K562 (cell line): ENCODE results near the gene ATP5PB. TPM values are rescaled to one million over a fixed set of nuclear protein-coding genes. Genes with fewer than 3 reads are reported as not detected.

Source experiments
- GTF2F1 ChIP-seq: IDR thresholded peaks from 2 replicates; pipeline ENCODE4 v1.6.1; 2011; ENCODE audit warnings: low read depth, low read length, improper control_type of control experiment
- JUN ChIP-seq, 2 experiments: sonication (generic) in 1 of 2; formaldehyde crosslinking in 1 of 2; IDR thresholded peaks; 2 replicates each; pipeline versions ENCODE4 v1.6.1 to v1.8.0; 2012 to 2022; ENCODE audit warnings: borderline replicate concordance in 2 of 2, mild to moderate bottlenecking in 2 of 2, improper control_type of control experiment in 1 of 2, low read depth in 1 of 2, low read length in 1 of 2, missing genetic modification reagents in 1 of 2
- PPARD ChIP-seq: fragments of 250-450 bp; sonication (Bioruptor Pico); IDR thresholded peaks from 2 replicates; pipeline ENCODE4 v1.8.0; 2022; ENCODE audit warnings: inconsistent platforms, mild to moderate bottlenecking, moderate library complexity
- RBM25 ChIP-seq: fragments of 200-400 bp; formaldehyde crosslinking; IDR thresholded peaks from 2 replicates; pipeline ENCODE4 v1.6.1; 2018; ENCODE audit warnings: low read length, low read depth, moderate library complexity; ENCODE audit not compliant: severe bottlenecking
- ZNF217 ChIP-seq: sonication (generic); formaldehyde crosslinking; IDR thresholded peaks from 2 replicates; pipeline ENCODE4 v1.8.0; 2022; ENCODE audit warnings: mild to moderate bottlenecking, missing genetic modification reagents
- polyA plus RNA-seq, 8 experiments: library from polyadenylated mRNA; depleted of rRNA in 4 of 8; stranded (reverse) in 5 of 8; unstranded in 3 of 8; fragments of >200 nt; fragmentation: Nextera tagmentation in 2 of 8; fragmentation: Illumina TruSeq in 1 of 8; extraction: Ambion mirVana in 2 of 8; extraction: Trizol in 1 of 8; gene quantifications; 2 replicates each; pipeline versions ENCODE4 v1.2.1 to v1.2.3, GENCODE V29; 2011 to 2014; ENCODE audit warnings: inconsistent platforms in 1 of 8, missing spikeins in 1 of 8
- total RNA-seq, 7 experiments: library from RNA; depleted of rRNA in 6 of 7; stranded (reverse); fragments of >200 nt in 6 of 7; fragmentation: Illumina TruSeq in 2 of 7; extraction: Trizol in 2 of 7; gene quantifications; 2 replicates each; pipeline versions ENCODE4 v1.2.1 to v1.2.3, GENCODE V29; 2011 to 2021; ENCODE audit warnings: low replicate concordance in 1 of 7
- TF ChIP-seq, protein P1 (sequence below), 3 experiments: fragments of 200-800 bp in 1 of 3; fragments of 250-450 bp in 1 of 3; fragments of 450-650 bp in 1 of 3; sonication (Bioruptor Pico) in 1 of 3; sonication (Bioruptor generic) in 1 of 3; formaldehyde crosslinking in 1 of 3; IDR thresholded peaks; 2 replicates each; pipeline versions ENCODE4 v1.6.1 to v1.8.0; 2016 to 2022; ENCODE audit warnings: mild to moderate bottlenecking in 2 of 3, missing genetic modification characterization in 2 of 3, missing compliant biosample characterization in 1 of 3, moderate library complexity in 1 of 3
- TF ChIP-seq, protein P2 (sequence below): fragments of 450-650 bp; formaldehyde crosslinking; IDR thresholded peaks from 2 replicates; pipeline ENCODE4 v1.4.0; 2020; ENCODE audit warnings: mild to moderate bottlenecking, moderate library complexity

The ATP5PB gene
- total and polyA plus RNA-seq, 9 of the 15 experiments (the other 6 are each of a cell fraction or from before 2014, with no cell fraction given): 651 to 2,735 (median 1,061) TPM

DNA sequence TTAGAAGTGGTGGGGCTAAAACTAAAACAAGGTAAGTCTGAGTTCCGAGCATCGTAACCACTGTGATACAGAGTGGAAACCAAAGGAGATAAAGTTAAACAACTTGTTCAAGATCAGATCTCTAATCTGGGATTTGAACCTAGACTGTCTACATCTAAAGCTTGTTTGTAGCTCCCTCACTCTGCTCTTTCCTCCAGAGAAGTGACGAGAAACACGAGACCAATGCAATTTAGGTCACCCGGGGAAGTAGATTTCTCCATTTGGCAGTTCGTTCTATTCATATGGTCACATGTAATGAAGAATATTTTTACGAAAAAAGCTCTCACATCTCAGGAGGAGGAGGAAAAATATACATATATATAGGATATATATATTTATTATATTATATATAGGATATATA lies 52.4 kb downstream of the ATP5PB start (continued):
- TF ChIP-seq, protein P1, sequence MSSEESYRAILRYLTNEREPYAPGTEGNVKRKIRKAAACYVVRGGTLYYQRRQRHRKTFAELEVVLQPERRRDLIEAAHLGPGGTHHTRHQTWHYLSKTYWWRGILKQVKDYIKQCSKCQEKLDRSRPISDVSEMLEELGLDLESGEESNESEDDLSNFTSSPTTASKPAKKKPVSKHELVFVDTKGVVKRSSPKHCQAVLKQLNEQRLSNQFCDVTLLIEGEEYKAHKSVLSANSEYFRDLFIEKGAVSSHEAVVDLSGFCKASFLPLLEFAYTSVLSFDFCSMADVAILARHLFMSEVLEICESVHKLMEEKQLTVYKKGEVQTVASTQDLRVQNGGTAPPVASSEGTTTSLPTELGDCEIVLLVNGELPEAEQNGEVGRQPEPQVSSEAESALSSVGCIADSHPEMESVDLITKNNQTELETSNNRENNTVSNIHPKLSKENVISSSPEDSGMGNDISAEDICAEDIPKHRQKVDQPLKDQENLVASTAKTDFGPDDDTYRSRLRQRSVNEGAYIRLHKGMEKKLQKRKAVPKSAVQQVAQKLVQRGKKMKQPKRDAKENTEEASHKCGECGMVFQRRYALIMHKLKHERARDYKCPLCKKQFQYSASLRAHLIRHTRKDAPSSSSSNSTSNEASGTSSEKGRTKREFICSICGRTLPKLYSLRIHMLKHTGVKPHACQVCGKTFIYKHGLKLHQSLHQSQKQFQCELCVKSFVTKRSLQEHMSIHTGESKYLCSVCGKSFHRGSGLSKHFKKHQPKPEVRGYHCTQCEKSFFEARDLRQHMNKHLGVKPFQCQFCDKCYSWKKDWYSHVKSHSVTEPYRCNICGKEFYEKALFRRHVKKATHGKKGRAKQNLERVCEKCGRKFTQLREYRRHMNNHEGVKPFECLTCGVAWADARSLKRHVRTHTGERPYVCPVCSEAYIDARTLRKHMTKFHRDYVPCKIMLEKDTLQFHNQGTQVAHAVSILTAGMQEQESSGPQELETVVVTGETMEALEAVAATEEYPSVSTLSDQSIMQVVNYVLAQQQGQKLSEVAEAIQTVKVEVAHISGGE (CRISPR knock-in tag; IDR thresholded peaks at IDR 0.05): no peak
- TF ChIP-seq, protein P2, sequence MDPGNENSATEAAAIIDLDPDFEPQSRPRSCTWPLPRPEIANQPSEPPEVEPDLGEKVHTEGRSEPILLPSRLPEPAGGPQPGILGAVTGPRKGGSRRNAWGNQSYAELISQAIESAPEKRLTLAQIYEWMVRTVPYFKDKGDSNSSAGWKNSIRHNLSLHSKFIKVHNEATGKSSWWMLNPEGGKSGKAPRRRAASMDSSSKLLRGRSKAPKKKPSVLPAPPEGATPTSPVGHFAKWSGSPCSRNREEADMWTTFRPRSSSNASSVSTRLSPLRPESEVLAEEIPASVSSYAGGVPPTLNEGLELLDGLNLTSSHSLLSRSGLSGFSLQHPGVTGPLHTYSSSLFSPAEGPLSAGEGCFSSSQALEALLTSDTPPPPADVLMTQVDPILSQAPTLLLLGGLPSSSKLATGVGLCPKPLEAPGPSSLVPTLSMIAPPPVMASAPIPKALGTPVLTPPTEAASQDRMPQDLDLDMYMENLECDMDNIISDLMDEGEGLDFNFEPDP (CRISPR knock-in tag): no peak
- TF ChIP-seq ZNF217 (CRISPR knock-in tag): no peak
- TF ChIP-seq PPARD (CRISPR knock-in tag): no peak
- TF ChIP-seq JUN (IDR thresholded peaks at IDR 0.05; ENCODE audit: borderline replicate concordance, low read depth, low read length): no peak
- no peak for TF ChIP-seq JUN (CRISPR knock-in tag; IDR thresholded peaks at IDR 0.05; ENCODE audit: borderline replicate concordance)
- no peak for TF ChIP-seq GTF2F1
- TF ChIP-seq RBM25: no peak
